Mucosa of gallbladder (tissue), 1 donor: ENCODE results near the gene ZNF140. TPM values are rescaled to one million over a fixed set of nuclear protein-coding genes. Genes with fewer than 3 reads are reported as not detected.

Source experiments
- DNase-seq: peaks from one replicate; pipeline ENCODE4 v3.0.0-alpha.2; 2020; ENCODE audit warnings: low spot score
- total RNA-seq: library from RNA; stranded (reverse); gene quantifications from one replicate; pipeline ENCODE4 v1.2.1, GENCODE V29; 2021
- donor health status: DM: no; HTN: no; CAD: no.

Gene ZNF140
- 17.5 TPM for total RNA-seq

- DNase-seq, result peak; percentile 97
Measured at GRCh38 chr12:133080368-133081158, at the start of gene ZNF140. TSS of gene ZNF140 (plus strand) at chr12:133080923. CDS start at chr12:133081321, 398 bp downstream.

GRCh38 chr12:133037207-133038005, 43.3 kb upstream of the ZNF140 start, which contains the start of gene ZNF84:
TSS of gene ZNF84 (plus strand) at chr12:133037509. CDS start at chr12:133041468, 3,959 bp downstream.
- peak; percentile 97 for DNase-seq

GRCh38 chr12:133038118-133038709, 42.5 kb upstream of the ZNF140 start:
- DNase-seq, result no peak

- DNase-seq, result no peak
Measured at GRCh38 chr12:133046698-133047097, 34.0 kb upstream of the ZNF140 start.

GRCh38 chr12:133057446-133057845, 23.3 kb upstream of the ZNF140 start:
- no peak for DNase-seq

- DNase-seq, result no peak
Measured at GRCh38 chr12:133058203-133059113, 22.3 kb upstream of the ZNF140 start.

- no peak for DNase-seq
Measured at GRCh38 chr12:133061954-133062353, 18.8 kb upstream of the ZNF140 start.

GRCh38 chr12:133063556-133063955, 17.2 kb upstream of the ZNF140 start:
- no peak for DNase-seq

- no peak for DNase-seq
Measured at GRCh38 chr12:133073836-133074235, 6.9 kb upstream of the ZNF140 start.

GRCh38 chr12:133080026-133080367, 726 bp upstream of the ZNF140 start:
- DNase-seq, result peak; percentile 99

- no peak for DNase-seq
Measured at GRCh38 chr12:133081159-133081780, 547 bp downstream of the ZNF140 start.

GRCh38 chr12:133083345-133083744, 2.6 kb downstream of the ZNF140 start:
- DNase-seq, result no peak

- DNase-seq, result no peak
Measured at GRCh38 chr12:133105620-133106019, 24.9 kb downstream of the ZNF140 start.

- DNase-seq, result no peak
Measured at GRCh38 chr12:133106253-133106652, 25.5 kb downstream of the ZNF140 start.

GRCh38 chr12:133107121-133107520, 26.4 kb downstream of the ZNF140 start:
- no peak for DNase-seq

- no peak for DNase-seq
Measured at GRCh38 chr12:133108150-133108549, 27.4 kb downstream of the ZNF140 start.

- DNase-seq, result no peak
Measured at GRCh38 chr12:133120385-133121191, 39.9 kb downstream of the ZNF140 start.

- no peak for DNase-seq
Measured at GRCh38 chr12:133124674-133125073, 44.0 kb downstream of the ZNF140 start.

- DNase-seq, result no peak
Measured at GRCh38 chr12:133129368-133130037, 48.8 kb downstream of the ZNF140 start.
